HepG2 (cell line): ENCODE results near the gene SMTNL1.

Experiments used
- FOXO1 ChIP-seq: sonication (generic); formaldehyde crosslinking; IDR thresholded peaks from 2 replicates; pipeline ENCODE4 v1.4.0; 2020; ENCODE audit warnings: missing genetic modification reagents
- POLR2A ChIP-seq, 2 experiments: IDR thresholded peaks; 2 replicates each; pipeline ENCODE4 v1.6.1; 2011; ENCODE audit warnings: low read depth in 2 of 2, low read length in 2 of 2, mild to moderate bottlenecking in 1 of 2, moderate library complexity in 1 of 2; ENCODE audit not compliant: insufficient read depth in 1 of 2
- POLR2AphosphoS2 ChIP-seq: IDR thresholded peaks from 2 replicates; pipeline ENCODE4 v1.6.1; 2011; ENCODE audit warnings: low read depth, low read length, improper control_type of control experiment
- TF ChIP-seq, protein P1 (sequence below): IDR thresholded peaks from 2 replicates; pipeline ENCODE4 v1.6.1; 2016; ENCODE audit warnings: missing compliant biosample characterization, missing genetic modification reagents, borderline replicate concordance

DNA sequence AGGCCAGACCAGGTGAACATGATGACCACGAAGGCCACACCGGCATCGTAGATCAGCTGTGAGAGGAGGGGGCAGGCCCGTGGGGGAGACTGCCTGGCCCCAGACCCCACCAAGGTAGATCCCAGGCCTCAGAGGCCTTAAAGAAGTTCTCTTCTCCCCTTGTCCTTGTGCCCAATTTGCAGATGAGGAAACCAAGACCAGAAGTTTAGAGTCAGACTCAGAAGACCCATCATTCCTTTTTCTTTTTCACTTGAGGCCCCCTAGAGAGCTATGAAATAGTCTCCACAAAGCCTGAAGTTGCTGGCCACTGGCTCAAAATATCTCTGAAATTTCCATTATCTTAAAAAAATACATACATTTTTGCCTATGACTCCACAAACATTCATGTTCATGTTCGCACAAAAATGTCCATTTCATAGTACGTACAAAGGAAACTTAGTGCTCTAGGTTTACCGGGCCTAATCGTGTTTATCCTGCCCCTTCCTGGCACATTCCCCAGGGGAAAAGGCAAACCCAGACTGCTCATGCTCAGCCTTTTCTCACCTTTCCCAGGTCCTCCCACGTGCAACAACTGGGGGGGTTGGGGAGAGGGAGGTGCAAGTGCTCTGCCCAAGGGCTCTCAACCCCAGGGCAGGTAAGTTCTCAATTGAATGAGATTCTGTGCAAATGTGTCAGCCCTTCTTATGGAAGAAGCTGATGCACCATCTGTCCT lies 41.1 kb upstream of the SMTNL1 start:
- TF ChIP-seq POLR2AphosphoS2 (no peak), POLR2A (IDR thresholded peaks at IDR 0.05; ENCODE audit: insufficient read depth in 1 of 2, low read depth in 2 of 2, low read length in 2 of 2) (no peak), FOXO1 (CRISPR knock-in tag) (no peak)
- TF ChIP-seq, protein P1, sequence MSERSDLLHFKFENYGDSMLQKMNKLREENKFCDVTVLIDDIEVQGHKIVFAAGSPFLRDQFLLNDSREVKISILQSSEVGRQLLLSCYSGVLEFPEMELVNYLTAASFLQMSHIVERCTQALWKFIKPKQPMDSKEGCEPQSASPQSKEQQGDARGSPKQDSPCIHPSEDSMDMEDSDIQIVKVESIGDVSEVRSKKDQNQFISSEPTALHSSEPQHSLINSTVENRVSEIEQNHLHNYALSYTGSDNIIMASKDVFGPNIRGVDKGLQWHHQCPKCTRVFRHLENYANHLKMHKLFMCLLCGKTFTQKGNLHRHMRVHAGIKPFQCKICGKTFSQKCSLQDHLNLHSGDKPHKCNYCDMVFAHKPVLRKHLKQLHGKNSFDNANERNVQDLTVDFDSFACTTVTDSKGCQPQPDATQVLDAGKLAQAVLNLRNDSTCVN (CRISPR knock-in tag): no peak
